Keratinocyte (primary cell): ENCODE results near the gene RHOU.

Experiments
- CTCF ChIP-seq, 3 experiments: IDR thresholded peaks in 1 of 3; conservative IDR thresholded peaks in 1 of 3; optimal IDR thresholded peaks in 1 of 3; 2 replicates in 2 of 3; 3 replicates in 1 of 3; pipeline versions ENCODE3 to v1.5.1; 2011; ENCODE audit warnings: low read length in 3 of 3, mild to moderate bottlenecking in 3 of 3, moderate library complexity in 2 of 3, control low read depth in 1 of 3, inconsistent platforms in 1 of 3; ENCODE audit not compliant: insufficient read depth in 2 of 3; ENCODE audit errors: extremely low read depth in 1 of 3
- EZH2 ChIP-seq: IDR thresholded peaks from one replicate; pipeline ENCODE4 v1.6.1; 2012; ENCODE audit warnings: inconsistent platforms, mild to moderate bottlenecking, low read length, moderate library complexity

GRCh38 chr1:228736844-228737445 is 1.7 kb downstream of the RHOU start:
- TF ChIP-seq CTCF (optimal IDR thresholded peaks at IDR 0.05 in 1 of 3, IDR thresholded peaks at IDR 0.05 in 1 of 3, conservative IDR thresholded peaks at IDR 0.05 in 1 of 3; ENCODE audit: extremely low read depth in 1 of 3, insufficient read depth in 2 of 3, low read length in 3 of 3): no peak
- TF ChIP-seq EZH2: no peak
